NCI-H2227 treated with DMSO at 0.1 percent for 48 hours (cell line): ENCODE data around the gene SLC52A1.
"Not testable (repeated sequence)": the region's sequence is repeated elsewhere in the genome, so short reads cannot be mapped to it uniquely, and the experiment has no call there.

Source experiments
- DNase-seq: peaks from one replicate; lab custom pipeline; 2025; lab: John Stamatoyannopoulos, UW

SLC52A1 gene

DNA sequence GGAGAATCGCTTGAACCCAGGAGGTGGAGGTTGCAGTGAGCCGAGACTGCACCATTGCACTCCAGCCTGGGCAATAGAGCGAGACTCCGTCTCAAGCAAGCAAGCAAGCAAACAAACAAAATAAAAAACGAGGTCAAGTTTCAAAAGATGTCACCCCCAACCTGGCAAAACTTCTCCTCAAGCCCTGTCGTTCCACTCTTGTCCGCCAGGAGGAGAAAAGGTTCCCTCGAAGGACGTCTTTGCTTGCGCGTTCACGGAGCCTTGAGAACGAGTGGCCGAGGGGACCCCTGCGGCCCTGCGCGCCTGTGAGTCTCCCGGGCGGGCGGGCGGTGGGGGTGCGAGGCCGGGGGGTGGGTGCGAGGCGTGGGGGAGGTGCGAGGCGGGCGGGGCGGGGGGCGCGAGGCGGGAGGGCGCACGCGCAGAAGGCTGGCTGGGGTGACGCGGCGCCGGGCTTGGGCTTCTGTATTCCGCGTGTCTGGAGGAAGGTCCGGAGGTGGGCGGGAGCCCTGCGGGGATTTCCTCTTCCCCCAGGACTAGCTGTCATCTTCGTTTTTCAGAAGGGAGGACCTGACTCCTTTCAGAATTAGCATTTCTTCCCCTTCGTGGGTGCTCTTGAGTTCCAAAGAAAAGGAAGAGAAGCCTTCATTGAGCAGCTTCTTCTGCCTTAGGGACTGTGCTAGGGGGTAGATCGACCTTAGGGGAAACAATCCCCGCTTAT, 3.7 kb downstream of the SLC52A1 start:
- DNase-seq: peak; percentile 87

DNA sequence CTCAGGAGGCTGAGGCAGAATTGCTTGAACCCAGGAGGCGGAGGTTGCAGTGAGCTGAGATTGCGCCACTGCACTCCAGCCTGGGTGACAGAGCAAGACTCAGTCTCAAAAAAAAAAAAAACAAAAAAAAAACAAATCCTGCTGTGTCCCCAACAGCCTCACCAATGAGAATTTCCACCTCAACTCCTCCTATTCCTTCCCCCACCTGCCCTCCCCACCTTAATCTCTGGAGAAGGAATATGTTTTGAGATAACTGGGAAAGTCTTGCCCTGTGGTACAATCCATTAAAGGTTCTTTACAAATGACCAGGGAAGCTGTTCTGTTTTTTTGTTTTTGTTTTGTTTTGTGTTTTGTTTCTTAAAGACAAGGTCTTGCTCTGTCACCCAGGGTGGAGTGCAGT, 5.1 kb downstream of the SLC52A1 start:
- not testable (repeated sequence) for DNase-seq

DNA sequence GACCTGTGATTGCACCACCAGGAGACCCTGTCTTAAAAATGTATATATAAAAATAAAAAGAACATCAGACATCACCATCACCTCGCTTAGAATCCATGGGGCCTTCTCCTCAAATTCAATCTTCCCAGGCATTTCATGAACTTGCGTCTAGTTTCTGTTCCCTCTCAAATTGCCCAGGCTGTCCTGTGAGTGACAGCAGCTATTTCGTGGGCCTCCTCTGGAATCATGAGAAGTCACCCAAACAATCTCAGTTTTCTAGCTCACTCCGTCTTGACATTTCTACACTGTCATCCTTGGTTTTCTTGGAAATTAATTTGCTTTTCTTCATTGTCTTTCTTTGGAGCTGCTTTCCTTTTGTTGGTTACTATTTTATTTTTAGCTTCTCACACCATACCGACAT, 7.3 kb downstream of the SLC52A1 start:
- no peak for DNase-seq

DNA sequence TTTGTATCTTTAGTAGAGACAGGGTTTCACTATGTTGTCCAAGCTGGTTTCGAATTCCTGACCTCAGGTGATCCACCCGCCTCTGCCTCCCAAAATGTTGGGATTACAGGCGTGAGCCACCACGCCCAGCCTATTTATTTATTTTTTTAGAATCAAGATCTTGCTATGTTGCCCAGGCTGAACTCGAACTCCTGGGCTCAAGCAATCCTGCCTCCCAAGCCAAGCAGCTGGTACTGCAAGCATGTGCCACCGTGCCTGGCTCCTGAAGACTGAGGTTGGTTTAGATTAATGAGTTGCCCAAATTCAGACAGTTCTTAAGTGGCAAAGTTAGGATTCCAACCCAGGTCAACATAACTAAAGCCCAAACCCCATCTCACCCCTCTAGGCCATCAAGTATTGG, 7.9 kb downstream of the SLC52A1 start:
- no peak for DNase-seq

DNA sequence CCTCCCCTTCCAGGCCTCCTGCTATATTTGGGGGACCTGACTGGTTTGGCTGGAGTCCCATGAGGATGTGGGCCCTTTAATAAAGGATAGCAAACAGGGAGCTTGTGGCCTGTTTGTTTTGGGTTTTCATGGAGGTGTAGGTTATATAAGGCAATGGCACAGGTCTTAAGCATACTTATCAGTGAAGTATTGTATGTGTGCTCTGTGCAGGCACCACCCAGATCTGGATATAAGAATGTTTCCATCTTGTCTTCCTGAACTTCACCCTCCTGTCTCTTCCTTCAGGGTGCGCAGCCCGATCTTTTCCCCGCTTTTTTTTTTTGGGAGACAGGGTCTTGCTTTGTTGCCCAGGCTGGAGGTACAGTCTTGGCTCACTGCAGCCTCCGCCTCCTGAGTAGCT, 10.6 kb downstream of the SLC52A1 start:
- no peak for DNase-seq

DNA sequence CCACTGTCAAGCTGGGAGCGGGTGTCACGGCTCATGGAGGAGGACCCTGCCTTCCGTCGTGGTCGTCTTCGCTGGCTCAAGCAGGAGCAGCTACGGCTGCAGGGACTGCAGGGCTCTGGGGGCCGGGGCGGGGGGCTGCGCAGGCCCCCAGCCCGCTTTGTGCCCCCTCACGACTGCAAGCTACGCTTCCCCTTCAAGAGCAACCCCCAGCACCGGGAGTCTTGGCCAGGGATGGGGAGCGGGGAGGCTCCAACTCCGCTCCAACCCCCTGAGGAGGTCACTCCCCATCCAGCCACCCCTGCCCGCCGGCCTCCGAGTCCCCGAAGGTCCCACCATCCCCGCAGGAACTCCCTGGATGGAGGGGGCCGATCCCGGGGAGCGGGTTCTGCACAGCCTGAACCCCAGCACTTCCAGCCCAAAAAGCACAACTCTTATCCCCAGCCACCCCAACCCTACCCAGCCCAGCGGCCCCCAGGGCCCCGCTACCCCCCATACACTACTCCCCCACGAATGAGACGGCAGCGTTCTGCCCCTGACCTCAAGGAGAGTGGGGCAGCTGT, 11.6 kb downstream of the SLC52A1 start:
- no peak for DNase-seq

DNA sequence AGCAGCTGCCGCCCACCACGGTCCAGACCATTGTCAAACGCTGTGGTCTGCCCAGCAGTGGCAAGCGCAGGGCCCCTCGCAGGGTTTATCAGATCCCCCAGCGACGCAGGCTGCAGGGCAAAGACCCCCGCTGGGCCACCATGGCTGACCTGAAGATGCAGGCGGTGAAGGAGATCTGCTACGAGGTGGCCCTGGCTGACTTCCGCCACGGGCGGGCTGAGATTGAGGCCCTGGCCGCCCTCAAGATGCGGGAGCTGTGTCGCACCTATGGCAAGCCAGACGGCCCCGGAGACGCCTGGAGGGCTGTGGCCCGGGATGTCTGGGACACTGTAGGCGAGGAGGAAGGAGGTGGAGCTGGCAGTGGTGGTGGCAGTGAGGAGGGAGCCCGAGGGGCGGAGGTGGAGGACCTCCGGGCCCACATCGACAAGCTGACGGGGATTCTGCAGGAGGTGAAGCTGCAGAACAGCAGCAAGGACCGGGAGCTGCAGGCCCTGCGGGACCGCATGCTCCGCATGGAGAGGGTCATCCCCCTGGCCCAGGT, 13.0 kb downstream of the SLC52A1 start:
- DNase-seq: no peak

DNA sequence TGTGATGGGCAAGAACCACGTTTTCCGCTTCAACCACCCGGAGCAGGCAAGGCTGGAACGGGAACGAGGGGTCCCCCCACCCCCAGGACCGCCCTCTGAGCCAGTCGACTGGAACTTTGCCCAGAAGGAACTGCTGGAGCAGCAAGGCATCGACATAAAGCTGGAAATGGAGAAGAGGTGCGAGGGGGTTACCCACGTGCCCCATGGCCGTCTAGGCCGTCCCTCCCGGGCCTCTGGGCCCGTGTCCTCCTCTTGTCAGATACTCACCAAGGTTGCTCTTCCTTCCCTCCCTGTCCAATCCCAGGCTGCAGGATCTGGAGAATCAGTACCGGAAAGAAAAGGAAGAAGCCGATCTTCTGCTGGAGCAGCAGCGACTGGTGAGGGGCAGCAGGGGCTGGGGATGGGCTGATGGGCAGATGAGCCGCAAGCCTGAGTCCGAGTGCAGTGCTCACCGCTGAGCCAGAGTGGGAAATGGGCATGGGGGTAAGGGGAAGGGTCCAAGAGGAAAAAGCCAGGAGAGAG, 14.7 kb downstream of the SLC52A1 start:
- no peak for DNase-seq

DNA sequence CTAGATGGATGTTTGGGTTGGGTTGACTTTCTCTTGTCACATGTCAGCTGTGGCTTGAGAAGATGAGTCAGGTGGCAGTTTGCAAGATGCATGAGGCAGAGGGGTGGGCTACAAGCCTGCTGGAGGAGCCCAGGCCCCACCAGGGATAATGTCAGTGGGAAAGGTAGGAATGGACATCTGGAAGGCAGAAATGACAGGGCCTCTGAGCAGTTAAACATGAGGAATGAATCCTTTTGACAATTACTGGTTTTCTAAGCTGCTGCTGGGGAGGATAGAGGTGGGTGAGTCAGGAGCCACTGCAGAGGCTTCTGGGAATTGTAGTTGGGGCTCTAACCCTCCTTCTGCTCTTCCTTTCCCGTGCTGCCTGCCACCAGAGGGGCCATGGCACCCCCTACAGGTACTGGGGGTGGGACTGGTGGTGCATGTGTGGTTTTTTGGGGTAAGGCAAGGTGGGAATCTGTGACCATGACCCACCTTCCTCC, 15.7 kb downstream of the SLC52A1 start:
- DNase-seq: no peak

DNA sequence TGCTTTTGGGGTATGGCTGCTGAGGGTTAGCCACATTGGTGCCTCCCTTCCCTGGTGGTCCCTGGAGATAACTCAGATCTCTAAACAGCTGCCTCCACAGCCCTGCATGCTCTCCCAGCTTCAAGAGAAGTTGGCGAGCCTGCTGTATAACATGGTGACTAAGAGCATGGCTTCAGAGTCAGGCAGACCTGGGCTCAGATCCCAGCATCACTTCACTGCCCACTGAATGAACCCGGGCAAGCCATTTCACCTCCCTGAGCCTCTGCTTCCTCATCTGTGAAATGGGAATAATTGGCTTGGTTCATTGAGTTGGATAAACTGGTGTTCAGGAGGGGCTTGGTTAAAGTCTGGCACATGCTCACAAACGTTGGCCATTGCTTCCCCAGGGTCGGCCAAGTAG, 20.9 kb downstream of the SLC52A1 start:
- no peak for DNase-seq

DNA sequence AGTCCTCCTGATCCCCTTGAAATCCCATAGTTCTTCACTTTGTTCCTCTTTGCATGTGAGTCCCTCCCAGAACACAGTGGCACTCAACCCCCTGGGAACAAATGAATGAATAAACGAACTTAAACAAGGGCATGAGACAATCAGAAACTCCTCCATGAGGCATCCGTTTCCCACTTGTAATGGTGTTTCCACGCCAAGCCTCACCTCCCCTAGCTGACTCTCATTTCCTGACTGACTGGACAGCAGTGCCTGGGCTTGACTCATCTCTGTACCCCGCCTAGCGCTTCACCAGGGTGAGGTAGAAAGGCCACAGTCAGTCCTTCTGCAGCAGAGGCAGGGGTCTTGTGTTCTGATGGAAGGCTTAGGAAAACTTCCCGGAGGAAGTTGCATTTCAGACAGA, 23.3 kb downstream of the SLC52A1 start:
- no peak for DNase-seq

DNA sequence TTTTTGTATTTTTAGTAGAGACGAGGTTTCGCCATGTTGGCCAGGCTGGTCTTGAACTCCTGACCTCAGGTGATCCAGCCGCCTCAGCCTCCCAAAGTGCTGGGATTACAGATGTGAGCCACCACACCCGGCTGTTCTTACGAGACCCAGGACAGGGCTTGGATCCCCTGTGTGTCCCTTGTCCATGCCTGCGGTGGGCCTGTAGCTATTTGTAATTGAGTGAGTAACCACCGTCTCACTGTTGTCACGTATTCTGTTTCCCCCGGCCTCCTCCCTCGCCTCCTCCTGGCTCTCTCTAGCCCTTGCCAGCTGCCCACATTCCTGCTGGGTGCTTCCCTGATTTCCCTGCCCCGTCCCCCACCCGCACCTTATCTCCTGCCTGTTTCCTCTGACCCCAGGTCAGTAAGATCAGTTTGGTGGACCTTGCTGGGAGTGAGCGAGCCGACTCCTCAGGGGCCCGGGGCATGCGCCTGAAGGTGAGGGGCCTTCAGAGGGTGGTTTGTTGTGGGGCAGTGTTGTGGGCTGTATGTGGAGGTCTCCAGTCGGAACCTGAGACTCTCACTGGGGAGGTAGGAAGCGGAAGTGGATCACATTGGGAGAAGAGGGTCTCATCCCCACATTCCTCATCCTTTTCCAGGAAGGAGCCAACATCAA, 31.9 kb downstream of the SLC52A1 start:
- no peak for DNase-seq

DNA sequence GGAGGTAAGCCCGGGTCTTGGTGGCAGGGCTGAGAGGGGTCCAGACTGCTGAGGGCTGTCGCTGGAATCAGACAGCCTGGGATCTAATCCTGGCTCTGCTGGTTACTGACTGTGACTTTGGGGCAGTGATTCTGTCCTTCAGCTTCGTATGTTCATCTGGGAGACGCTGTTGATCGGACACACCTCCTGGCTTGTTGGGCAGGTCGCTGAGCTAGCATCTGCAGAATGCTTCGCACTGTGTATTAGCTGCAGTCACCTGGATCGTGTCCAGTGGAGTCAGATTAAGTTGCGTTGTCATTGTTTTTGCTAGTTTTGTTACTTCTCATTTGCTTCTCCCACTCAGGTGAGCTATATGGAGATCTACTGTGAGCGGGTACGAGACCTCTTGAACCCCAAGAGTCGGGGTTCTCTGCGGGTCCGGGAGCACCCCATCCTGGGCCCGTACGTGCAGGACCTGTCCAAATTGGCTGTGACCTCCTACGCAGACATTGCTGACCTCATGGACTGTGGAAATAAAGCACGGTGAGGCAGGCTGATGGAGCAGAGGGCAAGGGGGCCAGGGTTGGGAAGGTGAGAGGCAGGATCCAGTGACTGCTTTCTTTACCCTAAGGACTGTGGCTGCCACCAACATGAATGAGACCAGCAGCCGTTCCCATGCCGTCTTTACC, 33.0 kb downstream of the SLC52A1 start:
- DNase-seq: no peak

DNA sequence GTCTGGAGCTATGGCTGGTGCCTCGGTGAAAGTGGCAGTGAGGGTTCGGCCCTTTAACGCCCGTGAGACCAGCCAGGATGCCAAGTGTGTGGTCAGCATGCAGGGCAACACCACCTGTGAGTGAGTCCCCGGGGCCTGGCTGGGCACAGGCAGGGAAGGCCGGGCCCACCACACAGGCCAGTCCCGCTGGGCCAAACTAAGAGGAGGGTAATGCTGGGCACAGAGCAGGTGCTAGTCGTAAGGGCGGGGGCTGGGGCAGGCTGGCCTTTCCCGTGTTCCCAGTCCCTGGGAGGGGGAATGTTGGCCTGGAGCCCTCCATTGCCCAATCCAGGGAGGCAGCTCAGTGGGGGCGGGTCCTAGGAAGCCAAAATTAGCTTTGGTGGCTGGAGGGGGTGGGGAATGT, 35.0 kb downstream of the SLC52A1 start:
- DNase-seq: no peak

DNA sequence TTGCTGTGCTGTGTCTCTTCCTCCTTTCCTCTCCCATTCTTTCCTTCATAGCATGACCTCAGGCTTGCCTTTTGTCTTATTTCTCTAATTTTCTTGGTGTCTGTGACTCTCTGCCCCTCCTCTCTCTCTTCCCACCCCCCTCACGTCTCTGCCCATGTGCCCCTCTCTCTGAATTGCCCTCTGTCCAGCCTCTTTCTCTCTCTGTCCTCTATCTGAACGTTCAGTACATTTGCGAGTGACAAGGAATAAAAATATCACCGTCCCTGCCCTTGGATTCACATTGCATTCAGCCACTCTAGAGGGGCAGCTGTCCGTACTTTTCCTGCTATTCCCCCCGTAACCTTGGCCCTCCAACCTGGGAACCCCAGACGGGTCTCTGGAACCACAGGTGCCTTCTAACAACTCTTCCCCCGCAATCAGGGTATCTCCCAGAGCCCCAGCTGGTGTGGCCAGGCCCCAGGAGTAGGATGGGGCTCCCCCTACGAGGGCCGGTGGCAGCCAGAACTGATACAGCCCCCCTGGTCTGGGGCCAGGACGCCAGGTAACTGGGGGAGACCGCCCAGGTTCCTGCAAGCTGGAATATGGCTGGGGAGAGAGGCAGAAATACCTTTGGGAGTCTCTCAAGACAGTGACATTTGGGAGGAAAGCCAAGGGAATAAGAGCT, 35.7 kb downstream of the SLC52A1 start:
- DNase-seq: no peak

DNA sequence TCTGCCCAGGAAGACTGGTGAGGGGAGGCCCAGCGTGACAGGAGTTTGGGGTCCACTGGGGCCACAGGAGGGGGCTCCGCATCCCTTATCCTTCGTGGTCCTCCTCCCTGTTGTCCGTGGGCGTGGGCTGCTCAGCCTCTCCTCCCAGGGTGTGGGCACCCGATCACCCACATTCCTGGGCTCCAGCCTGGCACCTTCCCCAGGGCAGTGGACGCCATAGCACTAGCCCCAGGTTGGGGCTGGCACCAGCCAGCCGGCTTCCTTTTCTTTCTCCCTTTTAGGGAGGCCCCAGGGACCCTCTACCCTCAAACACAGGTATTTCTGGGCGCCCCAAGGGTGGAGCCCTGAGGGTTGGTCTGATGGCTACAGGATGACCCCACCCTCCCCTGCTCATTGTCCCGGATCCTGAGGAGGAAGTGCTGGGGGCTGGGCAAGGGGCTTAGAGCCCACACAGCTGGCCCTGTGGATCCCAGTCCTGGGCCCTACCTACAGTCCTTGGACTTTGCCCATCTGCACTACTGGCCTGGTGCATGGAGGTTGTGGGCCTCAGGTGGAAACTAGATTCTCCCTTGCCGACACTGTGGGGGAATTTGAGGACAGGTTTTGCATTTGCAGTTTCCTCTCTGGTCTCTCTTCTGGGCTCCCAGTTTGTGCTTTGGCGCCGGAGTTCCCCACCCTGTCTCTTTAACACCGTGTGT, 36.3 kb downstream of the SLC52A1 start:
- no peak for DNase-seq

DNA sequence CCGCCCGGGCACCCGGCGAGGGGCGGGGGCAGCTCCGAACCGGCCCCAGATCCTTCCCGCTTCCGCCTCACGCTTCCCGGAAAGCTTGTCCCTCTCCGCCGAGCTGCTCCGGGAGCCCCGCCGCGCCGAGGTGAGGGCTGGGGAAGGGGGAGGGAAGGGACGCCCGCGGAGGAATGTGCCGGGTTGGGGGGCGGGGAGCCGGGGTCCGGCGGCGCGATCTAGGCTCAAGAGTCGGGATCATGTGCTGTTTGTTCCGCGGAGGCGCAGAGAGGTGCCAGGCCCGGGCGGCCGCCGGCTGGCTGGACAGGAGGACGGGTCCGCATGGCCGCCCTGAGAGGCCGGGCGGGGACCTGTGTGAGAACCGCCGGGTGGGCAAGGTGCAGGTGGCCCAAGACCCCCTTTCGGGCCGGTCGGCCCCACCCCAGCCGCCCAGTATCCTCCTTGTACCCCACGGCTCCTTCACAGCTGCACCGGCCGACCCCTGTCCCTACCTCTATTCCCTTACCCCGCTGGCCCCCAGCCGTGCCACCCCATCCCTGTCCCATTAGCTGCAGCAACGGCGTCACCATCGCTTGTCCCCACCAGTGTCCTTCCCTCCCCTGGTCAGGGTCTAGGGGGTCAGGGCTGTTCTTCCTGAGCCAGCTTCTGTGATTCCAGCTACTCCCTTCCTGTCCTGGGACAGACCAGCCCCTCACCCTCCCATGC, 37.0 kb downstream of the SLC52A1 start:
- DNase-seq: no peak

DNA sequence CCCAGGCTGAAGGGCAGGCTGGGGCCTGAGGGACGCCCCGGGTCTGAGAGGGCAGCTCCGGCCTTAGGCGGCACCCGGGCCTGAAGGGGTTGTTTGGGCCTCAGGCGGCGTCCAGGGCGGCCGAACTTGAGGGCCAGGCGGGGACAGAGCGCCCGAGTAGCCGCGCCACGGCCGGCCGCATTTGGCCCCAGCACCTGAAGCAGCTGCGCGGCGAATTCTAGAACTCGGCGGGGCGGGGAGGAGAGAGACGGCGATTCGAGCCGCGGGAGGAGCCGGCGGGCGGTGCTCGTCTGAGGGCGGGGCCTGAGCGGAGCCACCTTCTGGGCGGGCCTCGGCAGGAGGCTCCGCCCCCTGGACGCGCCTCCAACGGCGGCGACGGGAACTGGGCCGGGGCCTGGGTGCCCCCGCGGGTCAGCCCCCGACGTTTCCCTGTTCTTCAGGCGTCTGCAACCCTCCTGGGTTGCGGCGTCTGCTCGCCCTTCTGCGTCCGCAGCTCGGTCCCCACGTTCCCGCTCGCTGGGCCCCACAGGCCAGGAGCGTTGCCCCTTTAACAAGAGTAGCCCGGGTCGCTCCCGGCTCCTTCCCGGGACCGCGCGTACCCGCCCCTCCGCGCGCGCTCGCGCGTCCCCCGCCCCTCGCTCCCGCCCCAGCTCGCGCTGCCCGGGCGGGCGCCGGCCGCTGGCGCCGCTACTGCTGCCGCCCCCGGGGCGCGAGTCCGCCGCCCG, 37.8 kb downstream of the SLC52A1 start, which contains the start of the genes INCA1 and KIF1C:
TSS of gene INCA1 (minus strand) at position 221 of the 725 bp plus-strand sequence. CDS start 3,085 bp downstream, outside the sequence.
TSS of gene KIF1C (plus strand) at position 649 of the 725 bp plus-strand sequence. CDS start 2,297 bp downstream, outside the sequence.
- peak; percentile 75 for DNase-seq

DNA sequence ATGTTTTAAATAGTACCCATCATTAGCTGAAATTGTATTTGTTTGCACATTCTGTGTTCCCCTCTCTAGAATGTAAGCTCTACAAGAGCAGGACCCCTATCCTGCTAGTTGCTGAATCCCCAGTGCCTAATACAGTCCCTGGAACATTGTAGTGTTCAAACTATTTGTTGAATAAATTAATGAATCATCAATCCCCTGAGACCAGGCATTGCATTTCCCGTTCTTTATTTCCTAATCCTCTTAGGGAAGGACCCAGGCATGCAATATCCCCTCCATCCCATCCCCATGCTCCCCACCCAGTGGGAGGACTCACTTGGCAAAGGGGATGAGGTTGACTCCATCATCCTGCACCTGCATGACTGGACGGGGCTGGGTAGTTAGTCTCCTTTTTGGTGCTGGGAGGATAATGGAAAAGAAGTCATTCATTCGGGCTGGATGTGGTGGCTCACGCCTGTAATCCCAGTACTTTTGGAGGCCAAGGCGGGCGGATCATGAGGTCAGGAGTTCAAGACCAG, 41.1 kb downstream of the SLC52A1 start:
- DNase-seq: no peak
